ENCODE measurements around the gene ZNF341.

Gene ZNF341

DNA sequence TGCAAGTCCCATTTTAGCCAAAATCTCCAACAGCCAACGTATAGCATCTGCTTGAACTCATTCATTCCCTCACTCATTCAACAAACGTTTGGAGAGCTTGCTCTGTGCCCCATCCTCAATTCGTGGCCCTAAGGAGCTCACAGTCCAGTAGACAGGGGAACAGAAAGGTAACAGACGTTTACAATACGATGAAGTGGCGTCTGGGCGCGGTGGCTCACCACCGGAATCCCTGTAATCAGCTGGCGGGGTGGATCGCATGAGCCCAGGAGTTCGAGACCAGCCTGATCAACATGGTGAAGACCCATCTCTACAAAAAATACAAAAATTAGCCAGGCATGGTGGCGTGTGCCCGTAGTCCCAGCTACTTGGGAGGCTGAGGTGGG, 44.8 kb upstream of the ZNF341 start:
- H3K36me3 ChIP-seq (ENCODE audit: control insufficient read depth in 2 of 2, insufficient read depth in 1 of 2, low read length in 2 of 2) = peaks cover 0 to 25% of the 10 kb centered on the region in 2 experiments; a peak in 1 of 3 replicates
- H3K4me1 ChIP-seq (ENCODE audit: control insufficient read depth, insufficient read depth, low read length) = peaks cover 8% of the 10 kb centered on the region
- no peak overlapping the region for H3K27ac ChIP-seq (ENCODE audit: extremely low read depth, low read depth, low read length)
- H3K4me3 ChIP-seq (ENCODE audit: low read depth, low read length) = no peak overlapping the region
- H3K9me3 ChIP-seq (ENCODE audit: control insufficient read depth, insufficient read depth, low read depth, low read length) = no peaks in the 10 kb centered on the region
- ChIA-PET CTCF (interaction anchor here (0.6 to 1.2 kb wide), 3 partner anchors 45 to 242 kb away, joined by 3 to 4 read pairs (median 3); partner anchors contain the start of gene ZNF341), POLR2A (no interaction called here)
- TF ChIP-seq ZNF391 (tag by site-specific recombination; IDR thresholded peaks at IDR 0.05; ENCODE audit: borderline replicate concordance, low read depth) (0 out of 2 replicates have a peak, but pooled peaks have one; percentile 9), ZNF610 (tag by site-specific recombination; IDR thresholded peaks at IDR 0.05; ENCODE audit: borderline replicate concordance) (0 out of 2 replicates have a peak, but pooled peaks have one; percentile 8), ZNF423 (tag by site-specific recombination; IDR thresholded peaks at IDR 0.05) (no peak)

DNA sequence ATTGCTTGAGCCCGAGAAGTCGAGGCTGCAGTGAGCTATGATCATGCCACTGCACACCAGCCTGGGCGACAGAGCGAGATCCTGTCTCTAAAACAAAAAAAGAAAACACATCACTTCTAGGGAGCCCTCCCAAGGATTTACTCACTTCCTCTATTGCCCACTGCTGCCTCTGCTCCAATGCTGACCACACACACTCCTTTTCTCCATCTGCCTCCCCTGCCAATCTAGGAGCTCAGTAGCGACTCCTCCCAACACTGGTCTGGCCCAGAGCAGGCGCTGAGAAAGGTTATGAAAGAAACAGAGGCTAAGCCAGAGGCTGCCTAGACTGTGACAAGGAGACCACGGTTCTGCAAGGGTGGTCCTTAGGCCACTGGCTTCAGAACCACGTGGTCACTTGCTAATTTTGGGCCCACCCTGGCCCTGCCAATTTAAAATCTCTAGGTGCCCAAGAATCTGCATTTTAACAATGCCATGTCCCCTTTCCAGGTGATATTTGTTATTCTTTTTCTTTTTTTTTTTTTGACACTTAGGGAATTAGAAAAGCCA, 44.4 kb upstream of the ZNF341 start:
- POLR2A ChIA-PET = no interaction called here
- TF ChIP-seq ZFP37 (tag by site-specific recombination; IDR thresholded peaks at IDR 0.05) = no peak
- TF ChIP-seq ZNF146 (tag by site-specific recombination; IDR thresholded peaks at IDR 0.05) = no peak
- 0 out of 2 replicates have a peak, but pooled peaks have one; percentile 12 for TF ChIP-seq ZNF335 (tag by site-specific recombination; conservative IDR thresholded peaks at IDR 0.05)
- no peak for TF ChIP-seq ZNF664 (tag by site-specific recombination; IDR thresholded peaks at IDR 0.05)
- no peak for TF ChIP-seq ZNF114 (tag by site-specific recombination; IDR thresholded peaks at IDR 0.05)
- Histone ChIP-seq H3K36me3 (ENCODE audit: control insufficient read depth in 2 of 2, insufficient read depth in 1 of 2, low read length in 2 of 2) (peaks cover 0 to 20% of the 10 kb centered on the region in 2 experiments; a peak in 1 of 3 replicates), H3K4me3 (ENCODE audit: low read depth, low read length) (no peak overlapping the region), H3K27ac (ENCODE audit: extremely low read depth, low read depth, low read length) (no peak overlapping the region), H3K9me3 (ENCODE audit: control insufficient read depth, insufficient read depth, low read depth, low read length) (no peaks in the 10 kb centered on the region), H3K4me1 (ENCODE audit: control insufficient read depth, insufficient read depth, low read length) (peaks cover 8% of the 10 kb centered on the region)
- CTCF ChIA-PET = interaction anchor here (0.6 to 1.2 kb wide), 3 partner anchors 44 to 242 kb away, joined by 3 to 4 read pairs (median 3); partner anchors contain the start of gene ZNF341

DNA sequence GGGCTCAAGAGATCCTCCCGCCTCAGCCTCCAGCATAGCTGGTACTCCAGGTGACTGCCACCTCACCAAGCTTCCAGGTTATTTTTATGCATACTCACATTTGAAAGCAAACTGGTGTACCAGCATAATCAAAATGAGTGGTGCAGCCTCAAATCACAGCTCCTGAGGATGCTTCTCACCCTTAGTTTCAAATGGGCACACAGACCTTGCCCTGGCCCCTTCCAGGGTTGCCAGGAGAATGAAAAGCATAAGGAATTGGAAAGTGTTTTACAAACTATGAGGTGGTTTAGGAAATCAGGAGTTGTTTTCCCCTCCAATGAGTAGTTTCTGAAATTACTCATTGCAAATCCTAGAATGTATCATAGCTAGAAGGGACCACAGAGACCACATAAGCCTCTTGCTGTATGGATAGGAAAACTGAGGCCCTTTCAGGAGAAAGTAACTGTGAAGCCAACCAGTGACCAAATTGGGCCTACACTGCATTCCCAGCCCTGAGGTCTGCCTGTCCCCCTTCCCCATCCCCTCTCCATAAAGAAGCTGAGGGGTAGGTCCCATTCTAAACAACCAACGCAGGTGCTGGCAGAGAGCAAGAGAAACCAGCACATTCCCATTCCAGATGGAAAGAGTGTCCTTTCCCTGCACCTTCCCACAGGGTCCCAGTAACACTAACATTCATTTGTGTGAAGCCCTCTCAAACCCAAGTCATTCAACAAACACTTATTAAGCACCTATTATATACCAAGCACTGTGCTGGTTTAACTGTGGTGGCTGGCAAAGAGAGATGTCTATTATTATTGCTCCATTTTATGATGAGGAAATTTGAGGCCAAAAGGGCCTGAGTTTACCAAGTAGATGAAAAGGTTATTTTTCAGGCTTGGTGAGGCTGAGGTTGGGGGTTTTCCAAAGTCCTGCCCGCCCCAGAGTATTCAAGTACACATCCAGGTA, 43.5 kb upstream of the ZNF341 start:
- ChIA-PET POLR2A (no interaction called here), CTCF (interaction anchor here (0.6 to 1.2 kb wide), 2 partner anchors 187 to 243 kb away, joined by 3 read pairs; no protein-coding TSS in a partner anchor)
- Histone ChIP-seq H3K36me3 (ENCODE audit: control insufficient read depth in 2 of 2, insufficient read depth in 1 of 2, low read length in 2 of 2) (peaks cover 0 to 17% of the 10 kb centered on the region in 2 experiments; a peak in 1 of 3 replicates), H3K27ac (ENCODE audit: extremely low read depth, low read depth, low read length) (no peak overlapping the region), H3K4me1 (ENCODE audit: control insufficient read depth, insufficient read depth, low read length) (peaks cover 8% of the 10 kb centered on the region), H3K9me3 (ENCODE audit: control insufficient read depth, insufficient read depth, low read depth, low read length) (no peaks in the 10 kb centered on the region), H3K4me3 (ENCODE audit: low read depth, low read length) (no peak overlapping the region)
- TF ChIP-seq SETDB1 (IDR thresholded peaks at IDR 0.05; ENCODE audit: insufficient read length, low read length) (no peak), PRDM1 (tag by site-specific recombination; IDR thresholded peaks at IDR 0.05) (peak; percentile 81)

DNA sequence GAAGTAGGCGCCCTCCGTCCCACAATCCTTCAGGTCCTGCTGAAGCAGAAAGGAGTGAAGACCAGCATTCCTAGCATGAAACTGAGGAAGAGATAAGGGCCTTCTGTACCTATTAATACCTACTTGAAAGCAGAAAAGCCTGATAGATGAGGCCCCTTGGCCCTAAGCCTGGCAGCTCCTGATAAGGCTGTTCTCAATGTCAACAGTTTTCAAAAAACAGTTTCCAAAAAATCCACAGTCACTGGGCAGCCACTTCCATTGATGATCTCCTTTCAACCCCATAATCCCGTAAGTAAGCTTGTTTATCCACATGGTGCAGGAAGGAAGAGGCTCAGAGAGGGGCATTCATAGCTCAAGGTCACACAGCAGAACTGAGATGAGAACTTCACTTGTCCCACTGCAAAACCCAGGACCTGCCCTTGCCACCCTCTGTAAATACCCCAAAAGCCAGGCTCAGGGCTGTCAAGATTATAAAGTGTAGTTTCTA, 42.8 kb upstream of the ZNF341 start:
- ChIA-PET POLR2A (no interaction called here), CTCF (no interaction called here)
- H3K27ac ChIP-seq (ENCODE audit: extremely low read depth, low read depth, low read length) = no peak overlapping the region

DNA sequence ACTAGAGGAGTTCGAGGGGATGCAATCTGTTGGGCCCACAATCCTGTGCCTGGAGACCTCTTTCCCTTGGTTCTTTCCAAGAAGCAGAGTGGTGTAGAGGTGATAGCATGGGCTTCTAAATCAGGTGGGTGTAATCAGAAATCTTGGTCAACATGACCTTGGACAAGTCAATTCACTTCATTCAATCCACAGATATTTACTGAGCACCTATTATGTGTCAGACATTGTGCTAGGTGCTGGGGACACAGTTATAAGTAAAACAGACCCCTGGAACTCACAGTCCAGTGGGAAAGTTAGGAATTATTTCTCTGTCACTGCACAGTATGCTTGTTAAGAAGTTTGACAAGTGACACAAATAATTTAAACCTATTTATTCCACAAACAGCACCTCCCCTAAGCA, 42.3 kb upstream of the ZNF341 start:
- peak; percentile 94 for TF ChIP-seq ZNF664 (tag by site-specific recombination; IDR thresholded peaks at IDR 0.05)
- TF ChIP-seq, protein P1, sequence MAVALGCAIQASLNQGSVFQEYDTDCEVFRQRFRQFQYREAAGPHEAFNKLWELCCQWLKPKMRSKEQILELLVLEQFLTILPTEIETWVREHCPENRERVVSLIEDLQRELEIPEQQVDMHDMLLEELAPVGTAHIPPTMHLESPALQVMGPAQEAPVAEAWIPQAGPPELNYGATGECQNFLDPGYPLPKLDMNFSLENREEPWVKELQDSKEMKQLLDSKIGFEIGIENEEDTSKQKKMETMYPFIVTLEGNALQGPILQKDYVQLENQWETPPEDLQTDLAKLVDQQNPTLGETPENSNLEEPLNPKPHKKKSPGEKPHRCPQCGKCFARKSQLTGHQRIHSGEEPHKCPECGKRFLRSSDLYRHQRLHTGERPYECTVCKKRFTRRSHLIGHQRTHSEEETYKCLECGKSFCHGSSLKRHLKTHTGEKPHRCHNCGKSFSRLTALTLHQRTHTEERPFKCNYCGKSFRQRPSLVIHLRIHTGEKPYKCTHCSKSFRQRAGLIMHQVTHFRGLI (tag by site-specific recombination; IDR thresholded peaks at IDR 0.05) = no peak
- POLR2A ChIA-PET = interaction anchor here (0.7 kb wide), 1 partner anchor 42 kb away, joined by 3 read pairs; the partner anchor contains the start of gene ZNF341
- Histone ChIP-seq H3K4me1 (ENCODE audit: control insufficient read depth, insufficient read depth, low read length) (peaks cover 8% of the 10 kb centered on the region), H3K36me3 (ENCODE audit: control insufficient read depth in 2 of 2, insufficient read depth in 1 of 2, low read length in 2 of 2) (peaks cover 0 to 9% of the 10 kb centered on the region in 2 experiments; a peak in 1 of 3 replicates), H3K4me3 (ENCODE audit: low read depth, low read length) (no peak overlapping the region), H3K27ac (ENCODE audit: extremely low read depth, low read depth, low read length) (no peak overlapping the region), H3K9me3 (ENCODE audit: control insufficient read depth, insufficient read depth, low read depth, low read length) (no peaks in the 10 kb centered on the region)
- CTCF ChIA-PET = no interaction called here

More for the DNA sequence above, 42.8 kb upstream of the ZNF341 start:
- Histone ChIP-seq H3K9me3 (ENCODE audit: control insufficient read depth, insufficient read depth, low read depth, low read length) (no peaks in the 10 kb centered on the region), H3K36me3 (ENCODE audit: control insufficient read depth in 2 of 2, insufficient read depth in 1 of 2, low read length in 2 of 2) (peaks cover 0 to 14% of the 10 kb centered on the region in 2 experiments; a peak in 1 of 3 replicates), H3K4me1 (ENCODE audit: control insufficient read depth, insufficient read depth, low read length) (peaks cover 8% of the 10 kb centered on the region), H3K4me3 (ENCODE audit: low read depth, low read length) (no peak overlapping the region)
- no peak for TF ChIP-seq ZSCAN23 (tag by site-specific recombination; IDR thresholded peaks at IDR 0.05)
- TF ChIP-seq GFI1B (tag by site-specific recombination; IDR thresholded peaks at IDR 0.05) = no peak
- no peak for TF ChIP-seq ZBTB7A (tag by site-specific recombination; IDR thresholded peaks at IDR 0.05; ENCODE audit: low read depth)

Data from HEK293 (cell line).